ENCODE results near the gene BBS7. TPM values are rescaled to one million over a fixed set of nuclear protein-coding genes. Genes with fewer than 3 reads are reported as not detected.

BBS7 gene
- total and polyA plus RNA-seq, 2 of the 13 experiments (the other 11 are each of a cell fraction or from before 2014, with no cell fraction given), result 9.0 to 15.7 TPM

GRCh38 chr4:121800961-121801714 lies 69.1 kb downstream of the BBS7 start, which contains the start of gene EXOSC9 (continued):
- TF ChIP-seq ZNF281 (CRISPR knock-in tag; IDR thresholded peaks at IDR 0.05; ENCODE audit: borderline replicate concordance) (peak; percentile 31; the same call in 1 of the 2 replicates), MAX (IDR thresholded peaks at IDR 0.05) (peak; percentile 90), HIC2 (CRISPR knock-in tag; IDR thresholded peaks at IDR 0.05; ENCODE audit: low read depth) (no peak), DBP (CRISPR knock-in tag; IDR thresholded peaks at IDR 0.05; ENCODE audit: not compliant biosample characterization) (peak; percentile 64), ISX (CRISPR knock-in tag; conservative IDR thresholded peaks at IDR 0.05) (0 out of 2 replicates have a peak, but pooled peaks have one; percentile 48), ZFX (CRISPR knock-in tag; IDR thresholded peaks at IDR 0.05; ENCODE audit: low read depth) (peak; percentile 93), ZNF788 (CRISPR knock-in tag; IDR thresholded peaks at IDR 0.05; ENCODE audit: borderline replicate concordance) (peak; percentile 92; the same call in 1 of the 2 replicates), POLR2AphosphoS2 (IDR thresholded peaks at IDR 0.05; ENCODE audit: low read depth, low read length) (0 out of 2 replicates have a peak, but pooled peaks have one; percentile 68), DRAP1 (CRISPR knock-in tag; IDR thresholded peaks at IDR 0.05) (peak; percentile 92), CREBL2 (CRISPR knock-in tag; IDR thresholded peaks at IDR 0.05; ENCODE audit: borderline replicate concordance) (0 out of 2 replicates have a peak, but pooled peaks have one; percentile 51), ZNF543 (CRISPR knock-in tag; IDR thresholded peaks at IDR 0.05) (0 out of 2 replicates have a peak, but pooled peaks have one; percentile 37), ZNF275 (CRISPR knock-in tag; IDR thresholded peaks at IDR 0.05; ENCODE audit: borderline replicate concordance) (no peak)

Data from HepG2 (cell line).